ENCODE measurements around the gene EXOSC9.

The EXOSC9 gene

DNA sequence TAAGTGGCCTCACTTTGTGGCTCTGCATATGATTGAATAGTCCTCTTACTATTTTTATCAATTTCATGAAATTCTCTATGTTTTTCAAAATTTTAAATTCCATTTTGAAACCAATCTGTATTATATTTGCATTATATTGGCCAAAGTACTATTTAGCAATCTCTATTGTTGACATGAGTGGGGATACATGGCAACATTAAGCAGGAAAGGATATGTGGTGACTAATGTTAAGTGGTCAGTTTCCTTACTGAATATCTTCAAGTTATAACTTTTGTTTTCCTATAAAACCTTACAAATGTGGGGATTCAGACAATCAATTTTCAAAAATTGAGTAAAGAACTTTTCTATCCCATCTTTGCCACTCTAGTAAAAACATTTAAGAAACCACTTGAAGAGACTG lies 59.0 kb downstream of the EXOSC9 start:
- TF ChIP-seq, protein P1, sequence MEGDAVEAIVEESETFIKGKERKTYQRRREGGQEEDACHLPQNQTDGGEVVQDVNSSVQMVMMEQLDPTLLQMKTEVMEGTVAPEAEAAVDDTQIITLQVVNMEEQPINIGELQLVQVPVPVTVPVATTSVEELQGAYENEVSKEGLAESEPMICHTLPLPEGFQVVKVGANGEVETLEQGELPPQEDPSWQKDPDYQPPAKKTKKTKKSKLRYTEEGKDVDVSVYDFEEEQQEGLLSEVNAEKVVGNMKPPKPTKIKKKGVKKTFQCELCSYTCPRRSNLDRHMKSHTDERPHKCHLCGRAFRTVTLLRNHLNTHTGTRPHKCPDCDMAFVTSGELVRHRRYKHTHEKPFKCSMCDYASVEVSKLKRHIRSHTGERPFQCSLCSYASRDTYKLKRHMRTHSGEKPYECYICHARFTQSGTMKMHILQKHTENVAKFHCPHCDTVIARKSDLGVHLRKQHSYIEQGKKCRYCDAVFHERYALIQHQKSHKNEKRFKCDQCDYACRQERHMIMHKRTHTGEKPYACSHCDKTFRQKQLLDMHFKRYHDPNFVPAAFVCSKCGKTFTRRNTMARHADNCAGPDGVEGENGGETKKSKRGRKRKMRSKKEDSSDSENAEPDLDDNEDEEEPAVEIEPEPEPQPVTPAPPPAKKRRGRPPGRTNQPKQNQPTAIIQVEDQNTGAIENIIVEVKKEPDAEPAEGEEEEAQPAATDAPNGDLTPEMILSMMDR (IDR thresholded peaks at IDR 0.05; ENCODE audit: borderline replicate concordance, extremely low read depth, low read length, poor library complexity, severe bottlenecking), result no peak
- no peak for TF ChIP-seq EZH2 (IDR thresholded peaks at IDR 0.05; ENCODE audit: borderline replicate concordance, low read depth, low read length, severe bottlenecking)
- ATAC-seq (ENCODE audit: insufficient read depth, low read depth), result no peak
- DNase-seq, result no peak
- Histone ChIP-seq H3K36me3 (ENCODE audit: insufficient read depth, low read length) (peaks cover 22% of the 10 kb centered on the region; the same call in 1 of the 2 replicates), H3K4me3 (ENCODE audit: low read depth in 1 of 2, low read length in 2 of 2) (no peak overlapping the region), H3K27ac (ENCODE audit: low read length) (no peak overlapping the region), H4K20me1 (ENCODE audit: insufficient read depth, low read length) (no peaks in the 10 kb centered on the region), H3K4me2 (ENCODE audit: insufficient read depth, low read length) (no peak overlapping the region), H3K27me3 (ENCODE audit: insufficient read depth, low read length, poor library complexity) (no peaks in the 10 kb centered on the region), H3K9me3 (ENCODE audit: insufficient read depth, low read length, severe bottlenecking) (no peaks in the 10 kb centered on the region), H3K9ac (ENCODE audit: low read depth, low read length) (no peak overlapping the region), H2AFZ (ENCODE audit: low read depth, low read length) (no peak overlapping the region), H3K4me1 (ENCODE audit: insufficient read depth, low read length) (no peaks in the 10 kb centered on the region), H3K79me2 (ENCODE audit: insufficient read depth, low read length) (no peaks in the 10 kb centered on the region)

DNA sequence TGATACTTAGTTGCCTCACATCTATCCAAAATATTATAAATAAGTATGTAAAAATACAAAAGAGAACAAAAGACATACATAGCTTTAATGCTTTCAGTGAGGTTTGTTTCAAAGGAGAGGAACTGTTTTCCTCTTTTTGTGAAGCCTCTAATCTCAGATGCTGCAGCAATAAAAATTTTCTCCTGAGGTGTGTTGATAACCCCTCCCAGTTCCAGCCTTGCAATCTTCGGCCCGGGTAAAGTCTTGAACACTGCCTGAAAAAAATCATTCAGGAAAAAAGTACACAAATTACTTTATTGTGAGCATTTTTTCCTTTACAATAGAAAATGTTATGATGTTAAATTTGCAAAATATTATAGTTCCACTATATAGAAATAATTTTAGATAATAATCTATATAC lies 60.3 kb downstream of the EXOSC9 start:
- H3K27me3 ChIP-seq (ENCODE audit: insufficient read depth, low read length, poor library complexity), result no peaks in the 10 kb centered on the region
- no peaks in the 10 kb centered on the region for H3K79me2 ChIP-seq (ENCODE audit: insufficient read depth, low read length)
- H3K4me1 ChIP-seq (ENCODE audit: insufficient read depth, low read length), result no peaks in the 10 kb centered on the region
- no peak overlapping the region for H3K4me2 ChIP-seq (ENCODE audit: insufficient read depth, low read length)
- no peak overlapping the region for H3K27ac ChIP-seq (ENCODE audit: low read length)
- no peaks in the 10 kb centered on the region for H3K9me3 ChIP-seq (ENCODE audit: insufficient read depth, low read length, severe bottlenecking)
- no peak overlapping the region for H3K9ac ChIP-seq (ENCODE audit: low read depth, low read length)
- ATAC-seq (ENCODE audit: insufficient read depth, low read depth) (no peak), DNase-seq (no peak)
- no peak overlapping the region for H3K4me3 ChIP-seq (ENCODE audit: low read depth in 1 of 2, low read length in 2 of 2)
- TF ChIP-seq, protein P1 (IDR thresholded peaks at IDR 0.05; ENCODE audit: borderline replicate concordance, extremely low read depth, low read length, poor library complexity, severe bottlenecking), result no peak
- no peak for TF ChIP-seq EZH2 (IDR thresholded peaks at IDR 0.05; ENCODE audit: borderline replicate concordance, low read depth, low read length, severe bottlenecking)
- H3K36me3 ChIP-seq (ENCODE audit: insufficient read depth, low read length), result peaks cover 28% of the 10 kb centered on the region; the same call in 1 of the 2 replicates
- no peaks in the 10 kb centered on the region for H4K20me1 ChIP-seq (ENCODE audit: insufficient read depth, low read length)
- no peak overlapping the region for H2AFZ ChIP-seq (ENCODE audit: low read depth, low read length)

DNA sequence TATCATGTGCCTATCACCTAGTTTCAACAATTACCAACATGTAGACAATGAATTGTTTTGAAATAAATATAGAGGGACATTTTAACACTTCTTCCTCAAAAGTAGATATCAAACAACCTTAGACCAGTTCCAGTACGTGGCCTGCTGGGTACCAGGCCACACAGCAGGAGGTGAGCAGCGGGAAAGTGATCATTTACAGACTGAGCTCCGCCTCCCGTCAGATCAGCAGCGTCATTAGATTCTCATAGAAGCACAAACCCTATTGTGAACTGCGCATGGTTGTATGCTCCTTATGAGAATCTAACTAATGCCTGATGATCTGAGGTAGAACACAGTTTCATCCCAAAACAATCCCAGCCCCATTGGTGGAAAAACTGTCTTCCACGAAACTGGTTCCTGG lies 62.7 kb downstream of the EXOSC9 start:
- no peaks in the 10 kb centered on the region for H3K27me3 ChIP-seq (ENCODE audit: insufficient read depth, low read length, poor library complexity)
- no peak for DNase-seq
- H3K36me3 ChIP-seq (ENCODE audit: insufficient read depth, low read length), result peaks cover 29% of the 10 kb centered on the region; the same call in 1 of the 2 replicates

More for the DNA sequence above, 62.7 kb downstream of the EXOSC9 start:
- Histone ChIP-seq H3K4me2 (ENCODE audit: insufficient read depth, low read length) (no peak overlapping the region), H3K9me3 (ENCODE audit: insufficient read depth, low read length, severe bottlenecking) (no peaks in the 10 kb centered on the region), H3K4me1 (ENCODE audit: insufficient read depth, low read length) (peaks cover 3% of the 10 kb centered on the region), H3K79me2 (ENCODE audit: insufficient read depth, low read length) (no peaks in the 10 kb centered on the region), H3K9ac (ENCODE audit: low read depth, low read length) (no peak overlapping the region), H3K27ac (ENCODE audit: low read length) (no peak overlapping the region), H4K20me1 (ENCODE audit: insufficient read depth, low read length) (no peaks in the 10 kb centered on the region), H3K4me3 (ENCODE audit: low read depth in 1 of 2, low read length in 2 of 2) (no peak overlapping the region), H2AFZ (ENCODE audit: low read depth, low read length) (no peak overlapping the region)
- no peak for ATAC-seq (ENCODE audit: insufficient read depth, low read depth)
- TF ChIP-seq EZH2 (IDR thresholded peaks at IDR 0.05; ENCODE audit: borderline replicate concordance, low read depth, low read length, severe bottlenecking), result no peak
- TF ChIP-seq, protein P1 (IDR thresholded peaks at IDR 0.05; ENCODE audit: borderline replicate concordance, extremely low read depth, low read length, poor library complexity, severe bottlenecking), result no peak
